ENCODE measurements around the gene AZU1. TPM values are rescaled to one million over a fixed set of nuclear protein-coding genes. Genes with fewer than 3 reads are reported as not detected.

Gene AZU1
- polyA plus RNA-seq, 3 donors: 2.7 to 5.7 (median 4.3) TPM

DNA sequence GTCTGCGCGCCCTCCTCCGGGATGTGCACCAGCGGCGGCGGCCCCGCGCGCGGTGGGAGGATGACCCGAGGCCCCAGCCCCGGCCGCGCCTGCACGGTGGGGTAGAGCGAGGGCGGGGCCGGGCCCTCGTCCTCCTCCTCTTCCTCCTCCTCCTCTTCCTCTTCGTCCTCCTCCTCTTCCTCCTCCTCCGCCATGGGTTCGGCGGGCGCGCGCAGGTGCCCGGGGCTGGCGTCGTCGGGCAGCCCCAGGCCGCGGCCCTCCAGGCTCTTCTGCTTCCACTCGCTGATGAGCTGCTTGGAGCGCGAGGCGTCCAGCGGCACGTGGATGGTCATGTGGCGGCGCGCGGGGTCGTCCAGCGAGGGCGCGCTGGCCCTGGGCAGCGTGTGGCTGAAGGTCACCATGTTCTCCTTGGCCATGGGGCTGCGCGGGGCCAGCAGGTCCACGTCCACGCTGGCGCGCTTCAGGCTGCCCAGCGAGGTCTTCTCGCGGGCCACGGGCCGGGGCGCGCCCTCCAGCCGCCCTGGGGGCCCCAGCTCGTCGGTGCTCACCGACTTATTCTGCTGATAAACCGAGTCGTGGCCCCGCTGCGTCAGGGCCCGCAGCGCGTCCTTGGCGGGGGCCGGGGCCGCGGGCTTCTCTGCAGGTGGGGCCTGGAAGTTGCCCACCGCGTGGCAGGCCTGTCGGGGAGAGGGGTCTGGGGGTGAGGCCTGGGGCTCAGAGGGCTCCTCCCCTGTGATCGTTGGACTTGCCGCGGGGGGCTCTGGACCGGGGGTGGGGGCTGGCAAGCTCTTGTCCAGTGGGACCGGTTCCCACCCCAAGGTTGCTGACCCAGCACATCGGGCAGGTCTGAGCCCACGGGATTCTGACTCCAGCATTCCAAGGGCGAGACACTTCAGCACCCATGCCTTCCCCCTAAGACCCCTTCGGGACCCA is 14.2 kb upstream of the AZU1 start:
- Mint-ChIP-seq H3K27ac (no peak overlapping the region), H3K9me3 (peaks cover 0 to 11% (median 0%) of the 10 kb centered on the region in 7 donors), H3K4me3 (no peak overlapping the region), H3K36me3 (peaks cover 24 to 47% of the 10 kb centered on the region in 2 donors), H3K4me1 (peaks cover 1% of the 10 kb centered on the region), H3K27me3 (ENCODE audit: low read depth in 3 of 3) (no peaks in the 10 kb centered on the region)
- WGBS (ENCODE audit: insufficient coverage): 97% methylated on average over 70 of the region's 87 CpGs
- no peak overlapping the region for H3K4me2 ChIP-seq (replicated peaks; ENCODE audit: extremely low read depth, low read length, poor library complexity, severe bottlenecking)
- no peaks in the 10 kb centered on the region for H3K9me3 ChIP-seq (replicated peaks in 1 of 2; ENCODE audit: control insufficient read depth in 1 of 2, insufficient read depth in 1 of 2, low read length in 2 of 2)
- no peak overlapping the region for H3K4me3 ChIP-seq (replicated peaks in 1 of 3; ENCODE audit: low read depth in 2 of 3, low read length in 3 of 3)
- peaks cover 35 to 36% of the 10 kb centered on the region in 2 donors for H3K36me3 ChIP-seq (replicated peaks in 1 of 2; ENCODE audit: control insufficient read depth in 1 of 2, insufficient read depth in 2 of 2, low read length in 2 of 2)
- H3K4me1 ChIP-seq (ENCODE audit: control insufficient read depth in 1 of 2, insufficient read depth in 2 of 2, low read length in 2 of 2): no peaks in the 10 kb centered on the region
- no peaks in the 10 kb centered on the region for H3K27me3 ChIP-seq (ENCODE audit: control insufficient read depth in 2 of 2, insufficient read depth in 2 of 2, low read length in 2 of 2)
- H3K79me2 ChIP-seq (ENCODE audit: insufficient read depth, low read length): peaks cover 30% of the 10 kb centered on the region
- TF ChIP-seq, protein P1, sequence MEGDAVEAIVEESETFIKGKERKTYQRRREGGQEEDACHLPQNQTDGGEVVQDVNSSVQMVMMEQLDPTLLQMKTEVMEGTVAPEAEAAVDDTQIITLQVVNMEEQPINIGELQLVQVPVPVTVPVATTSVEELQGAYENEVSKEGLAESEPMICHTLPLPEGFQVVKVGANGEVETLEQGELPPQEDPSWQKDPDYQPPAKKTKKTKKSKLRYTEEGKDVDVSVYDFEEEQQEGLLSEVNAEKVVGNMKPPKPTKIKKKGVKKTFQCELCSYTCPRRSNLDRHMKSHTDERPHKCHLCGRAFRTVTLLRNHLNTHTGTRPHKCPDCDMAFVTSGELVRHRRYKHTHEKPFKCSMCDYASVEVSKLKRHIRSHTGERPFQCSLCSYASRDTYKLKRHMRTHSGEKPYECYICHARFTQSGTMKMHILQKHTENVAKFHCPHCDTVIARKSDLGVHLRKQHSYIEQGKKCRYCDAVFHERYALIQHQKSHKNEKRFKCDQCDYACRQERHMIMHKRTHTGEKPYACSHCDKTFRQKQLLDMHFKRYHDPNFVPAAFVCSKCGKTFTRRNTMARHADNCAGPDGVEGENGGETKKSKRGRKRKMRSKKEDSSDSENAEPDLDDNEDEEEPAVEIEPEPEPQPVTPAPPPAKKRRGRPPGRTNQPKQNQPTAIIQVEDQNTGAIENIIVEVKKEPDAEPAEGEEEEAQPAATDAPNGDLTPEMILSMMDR (IDR thresholded peaks at IDR 0.05): no peak
- H3K27ac ChIP-seq (ENCODE audit: low read depth in 1 of 2, low read length in 2 of 2): no peak overlapping the region
- no peak overlapping the region for H3K9ac ChIP-seq (ENCODE audit: insufficient read depth, low read length, poor library complexity, severe bottlenecking)
- H4K20me1 ChIP-seq (ENCODE audit: insufficient read depth, low read length): peaks cover 45% of the 10 kb centered on the region
- no peak overlapping the region for H2AFZ ChIP-seq (ENCODE audit: insufficient read depth, low read depth, low read length, poor library complexity, severe bottlenecking)
- DNase-seq: no peak
- intact Hi-C loops (cut with micrococcal nuclease): no loop called here

GRCh38 chr19:814152-815078 is 13.2 kb upstream of the AZU1 start:
- H3K4me3 ChIP-seq (replicated peaks in 1 of 3; ENCODE audit: low read depth in 2 of 3, low read length in 3 of 3): no peak overlapping the region
- H2AFZ ChIP-seq (ENCODE audit: insufficient read depth, low read depth, low read length, poor library complexity, severe bottlenecking): no peak overlapping the region
- TF ChIP-seq, protein P1 (IDR thresholded peaks at IDR 0.05): no peak
- H3K9me3 ChIP-seq (replicated peaks in 1 of 2; ENCODE audit: control insufficient read depth in 1 of 2, insufficient read depth in 1 of 2, low read length in 2 of 2): no peaks in the 10 kb centered on the region
- no peak overlapping the region for H3K27ac ChIP-seq (ENCODE audit: low read depth in 1 of 2, low read length in 2 of 2)
- intact Hi-C loops (cut with micrococcal nuclease): loop anchor here in 1 of 2 donors (5.0 kb wide), 1 partner anchor 38 kb away; the partner anchor contains the start of gene ELANE
- 87% methylated on average over 48 of the region's 49 CpGs for WGBS (ENCODE audit: insufficient coverage)
- H3K9ac ChIP-seq (ENCODE audit: insufficient read depth, low read length, poor library complexity, severe bottlenecking): no peak overlapping the region
- peak overlapping the region in 1 of 7 donors; percentile 0 for H3K27ac Mint-ChIP-seq
- H3K36me3 Mint-ChIP-seq: peaks cover 18 to 37% of the 10 kb centered on the region in 2 donors
- H4K20me1 ChIP-seq (ENCODE audit: insufficient read depth, low read length): peaks cover 36% of the 10 kb centered on the region
- H3K79me2 ChIP-seq (ENCODE audit: insufficient read depth, low read length): peaks cover 21% of the 10 kb centered on the region
- peaks cover 0 to 11% (median 0%) of the 10 kb centered on the region in 7 donors for H3K9me3 Mint-ChIP-seq
- H3K4me1 ChIP-seq (ENCODE audit: control insufficient read depth in 1 of 2, insufficient read depth in 2 of 2, low read length in 2 of 2): no peaks in the 10 kb centered on the region
- DNase-seq: no peak
- H3K4me1 Mint-ChIP-seq: peaks cover 1% of the 10 kb centered on the region
- H3K27me3 Mint-ChIP-seq (ENCODE audit: low read depth in 3 of 3): peaks cover 0 to 1% (median 0%) of the 10 kb centered on the region in 3 donors
- H3K4me3 Mint-ChIP-seq: no peak overlapping the region
- peaks cover 27 to 28% of the 10 kb centered on the region in 2 donors for H3K36me3 ChIP-seq (replicated peaks in 1 of 2; ENCODE audit: control insufficient read depth in 1 of 2, insufficient read depth in 2 of 2, low read length in 2 of 2)
- H3K4me2 ChIP-seq (replicated peaks; ENCODE audit: extremely low read depth, low read length, poor library complexity, severe bottlenecking): no peak overlapping the region
- no peaks in the 10 kb centered on the region for H3K27me3 ChIP-seq (ENCODE audit: control insufficient read depth in 2 of 2, insufficient read depth in 2 of 2, low read length in 2 of 2)
